Hepatocyte (in vitro differentiated cells): ENCODE results near the gene PKN2.

Source experiments
- EZH2 ChIP-seq: fragments of 200-600 bp; sonication (generic); IDR thresholded peaks from 2 replicates; pipeline ENCODE4 v1.6.1; 2016; ENCODE audit warnings: antibody characterized with exemption, mild to moderate bottlenecking, borderline replicate concordance
- TF ChIP-seq, protein P1 (sequence below): fragments of 200-600 bp; sonication (generic); IDR thresholded peaks from 2 replicates; pipeline ENCODE4 v1.5.1; 2016; ENCODE audit warnings: antibody characterized with exemption, mild to moderate bottlenecking; ENCODE audit not compliant: poor library complexity

DNA sequence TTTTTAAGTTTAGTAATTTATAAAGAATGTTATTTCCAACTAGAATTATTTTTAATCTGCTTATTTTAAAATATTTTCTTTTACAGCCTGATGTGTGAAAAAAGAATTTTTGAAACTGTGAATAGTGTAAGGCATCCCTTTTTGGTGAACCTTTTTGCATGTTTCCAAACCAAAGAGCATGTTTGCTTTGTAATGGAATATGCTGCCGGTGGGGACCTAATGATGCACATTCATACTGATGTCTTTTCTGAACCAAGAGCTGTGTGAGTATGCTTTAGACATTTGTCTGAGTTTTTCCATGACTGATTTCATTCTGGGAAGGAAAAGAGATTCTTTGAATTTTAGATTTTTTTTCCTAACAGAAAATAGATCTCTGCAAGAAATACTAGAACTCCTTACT lies 129.4 kb downstream of the PKN2 start:
- TF ChIP-seq, protein P1, sequence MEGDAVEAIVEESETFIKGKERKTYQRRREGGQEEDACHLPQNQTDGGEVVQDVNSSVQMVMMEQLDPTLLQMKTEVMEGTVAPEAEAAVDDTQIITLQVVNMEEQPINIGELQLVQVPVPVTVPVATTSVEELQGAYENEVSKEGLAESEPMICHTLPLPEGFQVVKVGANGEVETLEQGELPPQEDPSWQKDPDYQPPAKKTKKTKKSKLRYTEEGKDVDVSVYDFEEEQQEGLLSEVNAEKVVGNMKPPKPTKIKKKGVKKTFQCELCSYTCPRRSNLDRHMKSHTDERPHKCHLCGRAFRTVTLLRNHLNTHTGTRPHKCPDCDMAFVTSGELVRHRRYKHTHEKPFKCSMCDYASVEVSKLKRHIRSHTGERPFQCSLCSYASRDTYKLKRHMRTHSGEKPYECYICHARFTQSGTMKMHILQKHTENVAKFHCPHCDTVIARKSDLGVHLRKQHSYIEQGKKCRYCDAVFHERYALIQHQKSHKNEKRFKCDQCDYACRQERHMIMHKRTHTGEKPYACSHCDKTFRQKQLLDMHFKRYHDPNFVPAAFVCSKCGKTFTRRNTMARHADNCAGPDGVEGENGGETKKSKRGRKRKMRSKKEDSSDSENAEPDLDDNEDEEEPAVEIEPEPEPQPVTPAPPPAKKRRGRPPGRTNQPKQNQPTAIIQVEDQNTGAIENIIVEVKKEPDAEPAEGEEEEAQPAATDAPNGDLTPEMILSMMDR: no peak
- TF ChIP-seq EZH2: no peak
